Smooth muscle cell (in vitro differentiated cells): ENCODE data around the gene DIAPH3. TPM values are rescaled to one million over a fixed set of nuclear protein-coding genes. Genes with fewer than 3 reads are reported as not detected.

Experiments
- DNase-seq: peaks from one replicate; lab custom pipeline; 2025; ENCODE audit not compliant: unreplicated experiment; lab: John Stamatoyannopoulos, UW
- H2AFZ ChIP-seq: fragments of 200-600 bp; sonication (generic); 2 replicates; pipeline ENCODE4 v1.6.0; 2016; ENCODE audit warnings: antibody characterized with exemption, low read depth, mild to moderate bottlenecking
- H3F3A ChIP-seq: fragments of 200-600 bp; sonication (generic); 2 replicates; pipeline ENCODE4 v1.6.0; 2017; ENCODE audit warnings: antibody characterized with exemption, low read depth
- H3K27ac ChIP-seq: fragments of 200-600 bp; sonication (generic); 2 replicates; pipeline ENCODE4 v1.5.1; 2016; ENCODE audit warnings: low read depth, mild to moderate bottlenecking
- H3K27me3 ChIP-seq: fragments of 200-600 bp; sonication (generic); 2 replicates; pipeline ENCODE4 v1.6.1; 2016; ENCODE audit warnings: low read depth, mild to moderate bottlenecking
- H3K36me3 ChIP-seq: fragments of 200-600 bp; sonication (generic); 2 replicates; pipeline ENCODE4 v1.5.1; 2016; ENCODE audit warnings: low read depth
- H3K4me1 ChIP-seq: fragments of 200-600 bp; sonication (generic); 2 replicates; pipeline ENCODE4 v1.5.1; 2016; ENCODE audit warnings: low read depth
- H3K4me2 ChIP-seq: fragments of 200-600 bp; sonication (generic); 2 replicates; pipeline ENCODE4 v1.6.0; 2016; ENCODE audit warnings: mild to moderate bottlenecking
- H3K4me3 ChIP-seq: fragments of 200-600 bp; sonication (generic); 2 replicates; pipeline ENCODE4 v1.5.1; 2016; ENCODE audit warnings: mild to moderate bottlenecking
- H3K79me2 ChIP-seq: fragments of 200-600 bp; sonication (generic); 2 replicates; pipeline ENCODE4 v1.6.0; 2016; ENCODE audit warnings: low read depth, mild to moderate bottlenecking
- H3K9ac ChIP-seq: fragments of 200-600 bp; sonication (generic); 2 replicates; pipeline ENCODE4 v1.6.0; 2016; ENCODE audit warnings: low read depth
- H3K9me3 ChIP-seq: fragments of 200-600 bp; sonication (generic); replicated peaks from 2 replicates; pipeline ENCODE4 v1.5.1; 2016; ENCODE audit warnings: low read depth
- H4K20me1 ChIP-seq: fragments of 200-600 bp; sonication (generic); 2 replicates; pipeline ENCODE4 v1.6.0; 2016; ENCODE audit warnings: low read depth
- WGBS: methylation state at CpG from one replicate; pipeline ENCODE4 v1.1.7; 2016; ENCODE audit warnings: low lambda C conversion rate; 5-methylcytosine and 5-hydroxymethylcytosine counted together
- polyA plus RNA-seq: library from polyadenylated mRNA; unstranded; fragments of >200 nt; fragmentation: Nextera tagmentation; extraction: Ambion mirVana; gene quantifications from 2 replicates; pipeline ENCODE4 v1.2.1, GENCODE V29; 2016
- total RNA-seq: library from RNA; depleted of rRNA; stranded (reverse); fragments of >200 nt; gene quantifications from 2 replicates; pipeline ENCODE4 v1.2.3, GENCODE V29; 2014
- TF ChIP-seq, protein P1 (sequence below): fragments of 200-600 bp; sonication (generic); IDR thresholded peaks from 2 replicates; pipeline ENCODE4 v1.5.1; 2017; ENCODE audit warnings: borderline replicate concordance, mild to moderate bottlenecking, antibody characterized with exemption; ENCODE audit not compliant: insufficient read depth, poor library complexity, severe bottlenecking

Gene DIAPH3
- total and polyA plus RNA-seq, 2 experiments from 2014 or later, result 6.8 to 9.5 TPM

DNA sequence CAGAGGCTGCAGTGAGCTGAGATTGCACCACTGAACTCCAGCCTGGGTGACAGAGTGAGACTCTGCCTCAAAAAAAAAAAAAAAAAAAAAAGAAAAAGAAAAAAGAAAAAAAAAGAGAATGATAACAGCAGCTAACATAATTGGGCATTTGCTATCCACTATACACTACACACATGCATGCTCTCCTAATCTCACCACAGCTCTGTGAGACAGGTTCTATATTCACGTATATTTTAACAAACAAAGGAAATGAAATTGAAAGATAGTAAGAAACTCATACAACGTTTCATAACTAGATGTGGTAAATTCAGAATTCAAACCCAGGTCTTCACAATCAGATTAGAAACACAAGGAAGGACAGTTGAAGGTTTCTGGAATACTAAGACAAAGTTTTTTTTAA is 265.7 kb downstream of the DIAPH3 start:
- Histone ChIP-seq H3K36me3 (no peaks in the 10 kb centered on the region), H3F3A (no peaks in the 10 kb centered on the region), H3K4me2 (no peak overlapping the region), H2AFZ (no peak overlapping the region), H3K9ac (no peak overlapping the region), H3K4me1 (no peaks in the 10 kb centered on the region), H3K27ac (no peak overlapping the region), H4K20me1 (no peaks in the 10 kb centered on the region), H3K9me3 (no peaks in the 10 kb centered on the region), H3K79me2 (no peaks in the 10 kb centered on the region), H3K4me3 (no peak overlapping the region), H3K27me3 (no peaks in the 10 kb centered on the region)
- TF ChIP-seq, protein P1, sequence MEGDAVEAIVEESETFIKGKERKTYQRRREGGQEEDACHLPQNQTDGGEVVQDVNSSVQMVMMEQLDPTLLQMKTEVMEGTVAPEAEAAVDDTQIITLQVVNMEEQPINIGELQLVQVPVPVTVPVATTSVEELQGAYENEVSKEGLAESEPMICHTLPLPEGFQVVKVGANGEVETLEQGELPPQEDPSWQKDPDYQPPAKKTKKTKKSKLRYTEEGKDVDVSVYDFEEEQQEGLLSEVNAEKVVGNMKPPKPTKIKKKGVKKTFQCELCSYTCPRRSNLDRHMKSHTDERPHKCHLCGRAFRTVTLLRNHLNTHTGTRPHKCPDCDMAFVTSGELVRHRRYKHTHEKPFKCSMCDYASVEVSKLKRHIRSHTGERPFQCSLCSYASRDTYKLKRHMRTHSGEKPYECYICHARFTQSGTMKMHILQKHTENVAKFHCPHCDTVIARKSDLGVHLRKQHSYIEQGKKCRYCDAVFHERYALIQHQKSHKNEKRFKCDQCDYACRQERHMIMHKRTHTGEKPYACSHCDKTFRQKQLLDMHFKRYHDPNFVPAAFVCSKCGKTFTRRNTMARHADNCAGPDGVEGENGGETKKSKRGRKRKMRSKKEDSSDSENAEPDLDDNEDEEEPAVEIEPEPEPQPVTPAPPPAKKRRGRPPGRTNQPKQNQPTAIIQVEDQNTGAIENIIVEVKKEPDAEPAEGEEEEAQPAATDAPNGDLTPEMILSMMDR, result no peak
- WGBS, result 95% methylated on average over 2 of the region's 2 CpGs
- DNase-seq, result no peak

DNA sequence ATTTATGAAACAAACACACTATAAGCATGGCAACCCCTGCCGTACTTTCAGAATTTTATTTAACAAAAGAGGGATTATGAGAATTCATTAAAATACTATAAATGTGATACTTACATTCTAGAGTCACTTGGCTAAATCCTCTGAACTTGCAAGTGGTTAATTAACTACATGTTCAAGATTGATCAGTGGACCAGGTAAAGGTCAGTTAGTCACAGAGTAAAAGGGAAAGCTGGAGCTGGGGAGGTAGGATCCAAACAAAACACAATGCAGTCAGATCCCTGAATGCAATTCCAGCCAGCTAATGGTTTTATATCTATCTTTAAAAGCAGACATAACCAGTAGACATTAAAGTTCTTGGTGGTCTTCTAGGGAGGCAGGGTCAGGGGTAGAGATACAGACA is 270.5 kb downstream of the DIAPH3 start:
- Histone ChIP-seq H3K9me3 (no peaks in the 10 kb centered on the region), H2AFZ (no peak overlapping the region), H3K9ac (no peak overlapping the region), H3K27ac (no peak overlapping the region), H3K36me3 (no peaks in the 10 kb centered on the region), H3K4me1 (no peaks in the 10 kb centered on the region), H3K4me2 (no peak overlapping the region), H3K27me3 (no peaks in the 10 kb centered on the region), H3K79me2 (no peaks in the 10 kb centered on the region), H3K4me3 (no peak overlapping the region), H3F3A (no peaks in the 10 kb centered on the region), H4K20me1 (no peaks in the 10 kb centered on the region)
- no peak for DNase-seq
- TF ChIP-seq, protein P1, result no peak
- WGBS, result 100% methylated on average over 1 of the region's 1 CpG

DNA sequence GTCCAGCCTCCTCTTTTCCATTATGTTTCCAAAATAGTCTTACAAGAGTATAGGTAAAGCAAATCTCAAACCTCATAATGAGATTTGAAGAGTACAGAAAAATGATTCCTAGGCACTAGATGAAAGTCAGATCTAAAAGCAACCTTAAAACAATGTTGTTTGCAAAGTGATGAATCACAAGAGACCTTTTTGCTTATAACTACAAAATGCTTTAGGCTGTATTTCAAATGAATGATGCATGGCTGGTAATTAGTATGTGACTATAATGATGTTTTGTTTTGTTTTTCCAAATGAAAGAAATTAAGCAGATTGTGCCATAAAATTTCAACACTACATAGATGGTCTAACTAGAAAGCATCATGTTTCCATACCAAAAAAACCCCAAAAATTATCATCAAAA is 272.7 kb downstream of the DIAPH3 start:
- no peaks in the 10 kb centered on the region for H3K79me2 ChIP-seq

DNA sequence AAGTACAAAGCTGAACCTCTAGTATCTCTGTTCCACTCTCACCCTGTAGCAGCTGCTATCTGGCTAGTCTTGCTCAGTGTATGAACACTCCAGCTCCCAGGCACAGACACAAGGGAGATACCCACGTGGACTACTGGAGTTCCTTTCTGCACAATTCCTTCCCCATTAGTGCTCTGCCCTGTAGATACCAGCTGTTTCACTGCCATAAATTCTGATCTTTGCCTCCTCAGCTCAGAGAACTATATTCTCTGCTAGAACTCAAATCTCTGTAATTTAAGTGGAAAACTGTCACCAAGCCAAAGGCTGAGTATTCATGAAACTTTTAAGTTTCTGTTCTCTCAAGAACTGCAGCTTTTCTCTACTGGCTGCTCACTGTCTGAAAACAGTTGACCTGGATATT is 273.7 kb downstream of the DIAPH3 start:
- no peak overlapping the region for H3K9ac ChIP-seq
- no peaks in the 10 kb centered on the region for H3K79me2 ChIP-seq
- H4K20me1 ChIP-seq, result no peaks in the 10 kb centered on the region
- no peaks in the 10 kb centered on the region for H3K36me3 ChIP-seq
- H3K4me3 ChIP-seq, result no peak overlapping the region
- no peaks in the 10 kb centered on the region for H3K4me1 ChIP-seq
- H3F3A ChIP-seq, result no peaks in the 10 kb centered on the region
- DNase-seq, result no peak
- H3K9me3 ChIP-seq, result no peaks in the 10 kb centered on the region
- TF ChIP-seq, protein P1, result no peak
- no peak overlapping the region for H2AFZ ChIP-seq
- no peaks in the 10 kb centered on the region for H3K27me3 ChIP-seq
- no peak overlapping the region for H3K27ac ChIP-seq
- 45% methylated on average over 1 of the region's 1 CpG for WGBS
- no peak overlapping the region for H3K4me2 ChIP-seq

More for the DNA sequence above, 272.7 kb downstream of the DIAPH3 start:
- H3K4me3 ChIP-seq, result no peak overlapping the region
- TF ChIP-seq, protein P1, result no peak
- no peak overlapping the region for H3K9ac ChIP-seq
- H3K4me1 ChIP-seq, result no peaks in the 10 kb centered on the region
- H3K27me3 ChIP-seq, result no peaks in the 10 kb centered on the region
- H3F3A ChIP-seq, result no peaks in the 10 kb centered on the region
- no peaks in the 10 kb centered on the region for H3K36me3 ChIP-seq
- no peak overlapping the region for H3K4me2 ChIP-seq
- no peak for DNase-seq
- no peak overlapping the region for H3K27ac ChIP-seq
- H2AFZ ChIP-seq, result no peak overlapping the region
- H3K9me3 ChIP-seq, result no peaks in the 10 kb centered on the region
- no peaks in the 10 kb centered on the region for H4K20me1 ChIP-seq
